Measurements from ENCODE around the gene ACOT4.
"Not testable (repeated sequence)": the region's sequence is repeated elsewhere in the genome, so short reads cannot be mapped to it uniquely, and the experiment has no call there.

ACOT4 gene

GRCh38 chr14:73582102-73582979 lies 9.3 kb upstream of the ACOT4 start:
- H3K9me3 ChIP-seq (ENCODE audit: control insufficient read depth, low read depth, low read length); H3K27me3 ChIP-seq (ENCODE audit: control insufficient read depth, insufficient read depth, low read length); H3K9ac ChIP-seq (ENCODE audit: low read length): not testable (repeated sequence)

DNA sequence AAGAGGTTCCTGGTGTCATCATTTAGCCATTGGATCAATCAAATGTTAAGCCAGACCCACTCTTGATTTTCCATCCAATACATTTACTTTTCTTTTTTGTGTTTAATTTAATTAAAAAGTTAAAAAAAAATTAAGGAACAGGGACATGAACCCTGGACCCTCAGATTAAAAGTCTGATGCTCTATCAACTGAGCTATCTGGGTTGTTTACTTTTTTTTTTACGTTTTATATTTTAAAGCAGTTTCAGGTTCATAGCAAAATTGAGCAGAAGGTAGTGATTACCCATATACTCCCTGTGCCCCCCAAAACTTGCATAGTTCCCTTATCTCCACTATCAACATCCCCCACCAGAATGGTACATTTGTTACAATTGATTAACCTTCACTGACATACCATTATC lies 3.0 kb upstream of the ACOT4 start:
- peaks cover 25% of the 10 kb centered on the region for H3K27me3 ChIP-seq (ENCODE audit: control insufficient read depth, insufficient read depth, low read length)
- H3K9me3 ChIP-seq (ENCODE audit: control insufficient read depth, low read depth, low read length): no peaks in the 10 kb centered on the region
- no peak overlapping the region for H3K4me3 ChIP-seq (ENCODE audit: low read length)
- no peaks in the 10 kb centered on the region for H3K36me3 ChIP-seq (ENCODE audit: control insufficient read depth, low read depth, low read length)
- H3K9ac ChIP-seq (ENCODE audit: low read length): no peak overlapping the region
- H3K4me1 ChIP-seq (ENCODE audit: control insufficient read depth, low read depth, low read length): no peaks in the 10 kb centered on the region
- no peak overlapping the region for H3K27ac ChIP-seq (ENCODE audit: low read length)

More at GRCh38 chr14:73582102-73582979, 9.3 kb upstream of the ACOT4 start:
- H3K36me3 ChIP-seq (ENCODE audit: control insufficient read depth, low read depth, low read length); H3K4me1 ChIP-seq (ENCODE audit: control insufficient read depth, low read depth, low read length); H3K27ac ChIP-seq (ENCODE audit: low read length); H3K4me3 ChIP-seq (ENCODE audit: low read length): not testable (repeated sequence)

- H3K9me3 ChIP-seq (ENCODE audit: control insufficient read depth, low read depth, low read length): no peaks in the 10 kb centered on the region
- H3K27ac ChIP-seq (ENCODE audit: low read length): no peak overlapping the region
- H3K9ac ChIP-seq (ENCODE audit: low read length): no peak overlapping the region
- peaks cover 25% of the 10 kb centered on the region for H3K27me3 ChIP-seq (ENCODE audit: control insufficient read depth, insufficient read depth, low read length)
- no peak overlapping the region for H3K4me3 ChIP-seq (ENCODE audit: low read length)
- no peaks in the 10 kb centered on the region for H3K36me3 ChIP-seq (ENCODE audit: control insufficient read depth, low read depth, low read length)
- no peaks in the 10 kb centered on the region for H3K4me1 ChIP-seq (ENCODE audit: control insufficient read depth, low read depth, low read length)
Measured at GRCh38 chr14:73589116-73589515, 2.6 kb upstream of the ACOT4 start.

GRCh38 chr14:73590673-73591004 lies 1.0 kb upstream of the ACOT4 start:
- not testable (repeated sequence) for H3K4me3 ChIP-seq (ENCODE audit: low read length)

GRCh38 chr14:73594491-73594890 lies 2.8 kb downstream of the ACOT4 start:
- no peak overlapping the region for H3K27ac ChIP-seq (ENCODE audit: low read length)
- H3K4me3 ChIP-seq (ENCODE audit: low read length): no peak overlapping the region
- no peaks in the 10 kb centered on the region for H3K4me1 ChIP-seq (ENCODE audit: control insufficient read depth, low read depth, low read length)
- H3K9ac ChIP-seq (ENCODE audit: low read length): no peak overlapping the region
- H3K9me3 ChIP-seq (ENCODE audit: control insufficient read depth, low read depth, low read length): no peaks in the 10 kb centered on the region
- no peaks in the 10 kb centered on the region for H3K36me3 ChIP-seq (ENCODE audit: control insufficient read depth, low read depth, low read length)
- H3K27me3 ChIP-seq (ENCODE audit: control insufficient read depth, insufficient read depth, low read length): peaks cover 25% of the 10 kb centered on the region

More at GRCh38 chr14:73590673-73591004, 1.0 kb upstream of the ACOT4 start:
- not testable (repeated sequence) for H3K9ac ChIP-seq (ENCODE audit: low read length); H3K36me3 ChIP-seq (ENCODE audit: control insufficient read depth, low read depth, low read length); H3K9me3 ChIP-seq (ENCODE audit: control insufficient read depth, low read depth, low read length); H3K27ac ChIP-seq (ENCODE audit: low read length); H3K4me1 ChIP-seq (ENCODE audit: control insufficient read depth, low read depth, low read length)
- H3K27me3 ChIP-seq (ENCODE audit: control insufficient read depth, insufficient read depth, low read length): peaks cover 25% of the 10 kb centered on the region

GRCh38 chr14:73599499-73599898 lies 7.8 kb downstream of the ACOT4 start:
- Histone ChIP-seq H3K27ac (ENCODE audit: low read length) (no peak overlapping the region), H3K4me1 (ENCODE audit: control insufficient read depth, low read depth, low read length) (no peaks in the 10 kb centered on the region), H3K9me3 (ENCODE audit: control insufficient read depth, low read depth, low read length) (no peaks in the 10 kb centered on the region), H3K4me3 (ENCODE audit: low read length) (no peak overlapping the region), H3K27me3 (ENCODE audit: control insufficient read depth, insufficient read depth, low read length) (no peaks in the 10 kb centered on the region), H3K36me3 (ENCODE audit: control insufficient read depth, low read depth, low read length) (no peaks in the 10 kb centered on the region), H3K9ac (ENCODE audit: low read length) (no peak overlapping the region)

GRCh38 chr14:73602994-73603393 lies 11.3 kb downstream of the ACOT4 start:
- H3K4me1 ChIP-seq (ENCODE audit: control insufficient read depth, low read depth, low read length): no peaks in the 10 kb centered on the region
- H3K9me3 ChIP-seq (ENCODE audit: control insufficient read depth, low read depth, low read length): peaks cover 4% of the 10 kb centered on the region
- no peak overlapping the region for H3K4me3 ChIP-seq (ENCODE audit: low read length)
- H3K9ac ChIP-seq (ENCODE audit: low read length): no peak overlapping the region
- no peaks in the 10 kb centered on the region for H3K27me3 ChIP-seq (ENCODE audit: control insufficient read depth, insufficient read depth, low read length)
- H3K27ac ChIP-seq (ENCODE audit: low read length): no peak overlapping the region
- H3K36me3 ChIP-seq (ENCODE audit: control insufficient read depth, low read depth, low read length): no peaks in the 10 kb centered on the region

GRCh38 chr14:73606271-73606670 lies 14.6 kb downstream of the ACOT4 start:
- Histone ChIP-seq H3K4me3 (ENCODE audit: low read length) (no peak overlapping the region), H3K36me3 (ENCODE audit: control insufficient read depth, low read depth, low read length) (no peaks in the 10 kb centered on the region), H3K9me3 (ENCODE audit: control insufficient read depth, low read depth, low read length) (peaks cover 4% of the 10 kb centered on the region), H3K4me1 (ENCODE audit: control insufficient read depth, low read depth, low read length) (no peaks in the 10 kb centered on the region), H3K27ac (ENCODE audit: low read length) (no peak overlapping the region), H3K27me3 (ENCODE audit: control insufficient read depth, insufficient read depth, low read length) (peaks cover 4% of the 10 kb centered on the region), H3K9ac (ENCODE audit: low read length) (no peak overlapping the region)

DNA sequence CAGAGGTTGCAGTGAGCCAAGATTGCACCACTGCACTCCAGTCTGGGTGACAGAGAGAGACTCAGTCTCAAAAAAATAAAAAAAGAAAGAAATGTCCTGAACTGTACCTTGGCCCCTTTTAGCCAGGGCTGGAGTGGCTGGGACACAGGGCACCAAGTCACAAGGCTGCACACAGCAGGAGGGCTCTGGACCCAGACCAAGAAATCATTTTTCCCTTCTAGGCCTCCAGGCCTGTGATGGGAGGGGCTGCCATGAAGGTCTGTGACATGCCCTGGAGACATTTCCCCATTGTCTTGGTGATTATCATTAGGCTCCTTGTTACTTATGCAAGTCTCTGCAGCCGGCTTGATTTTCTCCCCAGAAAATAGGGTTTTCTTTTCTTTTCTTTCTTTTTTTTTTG lies 15.6 kb downstream of the ACOT4 start:
- peaks cover 12% of the 10 kb centered on the region for H3K27me3 ChIP-seq (ENCODE audit: control insufficient read depth, insufficient read depth, low read length)
- H3K9me3 ChIP-seq (ENCODE audit: control insufficient read depth, low read depth, low read length): peaks cover 4% of the 10 kb centered on the region
- no peaks in the 10 kb centered on the region for H3K36me3 ChIP-seq (ENCODE audit: control insufficient read depth, low read depth, low read length)
- H3K4me3 ChIP-seq (ENCODE audit: low read length): no peak overlapping the region
- H3K27ac ChIP-seq (ENCODE audit: low read length): no peak overlapping the region
- no peak overlapping the region for H3K9ac ChIP-seq (ENCODE audit: low read length)
- no peaks in the 10 kb centered on the region for H3K4me1 ChIP-seq (ENCODE audit: control insufficient read depth, low read depth, low read length)

GRCh38 chr14:73610687-73611086 lies 19.0 kb downstream of the ACOT4 start:
- Histone ChIP-seq H3K9ac (ENCODE audit: low read length) (no peak overlapping the region), H3K4me1 (ENCODE audit: control insufficient read depth, low read depth, low read length) (no peaks in the 10 kb centered on the region), H3K9me3 (ENCODE audit: control insufficient read depth, low read depth, low read length) (peaks cover 4% of the 10 kb centered on the region), H3K36me3 (ENCODE audit: control insufficient read depth, low read depth, low read length) (no peaks in the 10 kb centered on the region), H3K4me3 (ENCODE audit: low read length) (no peak overlapping the region), H3K27me3 (ENCODE audit: control insufficient read depth, insufficient read depth, low read length) (peaks cover 36% of the 10 kb centered on the region), H3K27ac (ENCODE audit: low read length) (no peak overlapping the region)

DNA sequence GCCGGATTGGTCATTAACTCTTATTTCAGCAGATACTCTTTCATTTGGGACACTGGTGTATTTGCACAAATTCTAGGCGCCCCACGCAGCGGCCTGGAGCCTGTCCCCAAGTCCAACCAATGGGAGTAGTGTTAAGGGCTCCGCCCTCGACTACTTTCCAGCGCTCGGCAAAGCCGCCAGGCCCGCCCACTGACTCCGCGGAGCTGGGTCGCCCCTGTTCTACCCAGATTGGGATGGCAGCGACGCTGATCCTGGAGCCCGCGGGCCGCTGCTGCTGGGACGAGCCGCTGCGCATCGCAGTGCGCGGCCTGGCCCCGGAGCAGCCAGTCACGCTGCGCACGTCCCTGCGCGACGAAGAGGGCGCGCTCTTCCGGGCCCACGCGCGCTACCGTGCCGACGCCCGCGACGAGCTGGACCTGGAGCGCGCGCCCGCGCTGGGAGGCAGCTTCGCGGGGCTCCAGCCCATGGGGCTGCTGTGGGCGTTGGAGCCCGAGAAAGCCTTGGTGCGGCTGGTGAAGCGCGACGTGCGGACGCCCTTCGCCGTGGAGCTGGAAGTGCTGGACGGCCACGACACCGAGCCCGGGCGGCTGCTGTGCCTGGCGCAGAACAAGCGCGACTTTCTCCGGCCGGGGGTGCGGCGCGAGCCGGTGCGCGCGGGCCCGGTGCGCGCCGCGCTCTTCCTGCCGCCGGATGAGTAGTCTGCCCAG lies 20.8 kb downstream of the ACOT4 start, which contains the start of gene ACOT6:
TSS of gene ACOT6 (plus strand) at position 179 of the 707 bp plus-strand sequence. CDS start at position 234, 55 bp downstream.
- H3K4me1 ChIP-seq (ENCODE audit: control insufficient read depth, low read depth, low read length): peaks cover 8% of the 10 kb centered on the region
- no peaks in the 10 kb centered on the region for H3K9me3 ChIP-seq (ENCODE audit: control insufficient read depth, low read depth, low read length)
- peak within 1 kb of the TSS; percentile 71 for H3K4me3 ChIP-seq (ENCODE audit: low read length)
- H3K27me3 ChIP-seq (ENCODE audit: control insufficient read depth, insufficient read depth, low read length): peaks cover 40% of the 10 kb centered on the region
- H3K27ac ChIP-seq (ENCODE audit: low read length): no peak within 1 kb of the TSS
- peak within 1 kb of the TSS; percentile 50 for H3K9ac ChIP-seq (ENCODE audit: low read length)
- H3K36me3 ChIP-seq (ENCODE audit: control insufficient read depth, low read depth, low read length): no peaks in the 10 kb centered on the region

GRCh38 chr14:73613046-73613383 lies 21.3 kb downstream of the ACOT4 start:
- peak overlapping the region; percentile 71 for H3K4me3 ChIP-seq (ENCODE audit: low read length)
- H3K9me3 ChIP-seq (ENCODE audit: control insufficient read depth, low read depth, low read length): no peaks in the 10 kb centered on the region
- no peaks in the 10 kb centered on the region for H3K36me3 ChIP-seq (ENCODE audit: control insufficient read depth, low read depth, low read length)
- peaks cover 8% of the 10 kb centered on the region for H3K4me1 ChIP-seq (ENCODE audit: control insufficient read depth, low read depth, low read length)
- H3K27me3 ChIP-seq (ENCODE audit: control insufficient read depth, insufficient read depth, low read length): peaks cover 40% of the 10 kb centered on the region
- H3K9ac ChIP-seq (ENCODE audit: low read length): peak overlapping the region; percentile 50
- no peak overlapping the region for H3K27ac ChIP-seq (ENCODE audit: low read length)

All from iPS-18a (cell line).